ENCODE results near the gene HOOK2. TPM values are rescaled to one million over a fixed set of nuclear protein-coding genes. Genes with fewer than 3 reads are reported as not detected.

Gene HOOK2
- total RNA-seq, 1 experiment from 2014 or later = 96.3 TPM

DNA sequence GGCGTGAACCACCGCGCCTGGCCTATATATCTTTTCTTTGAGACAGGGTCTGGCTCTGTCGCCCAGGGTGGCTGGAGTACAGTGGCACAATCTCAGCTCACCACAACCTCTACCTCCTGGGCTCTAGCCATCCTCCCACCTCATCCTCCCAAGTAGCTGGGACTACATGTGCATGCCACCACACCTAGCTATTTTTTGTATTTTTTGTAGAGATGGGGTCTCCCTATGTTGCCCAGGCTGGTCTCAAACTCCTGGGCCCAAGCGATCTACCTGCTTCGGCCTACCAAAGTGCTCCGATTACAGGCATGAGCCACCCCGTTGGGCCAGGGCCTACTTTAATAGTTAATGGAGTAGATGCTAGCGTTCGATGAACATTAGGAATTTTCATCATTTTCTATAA lies 55.1 kb downstream of the HOOK2 start:
- H3K9me3 ChIP-seq (ENCODE audit: control insufficient read depth in 1 of 2, insufficient read depth in 1 of 2, low read depth in 1 of 2, low read length in 2 of 2) = no peaks in the 10 kb centered on the region

More for the DNA sequence above, 55.1 kb downstream of the HOOK2 start:
- Histone ChIP-seq H3K36me3 (ENCODE audit: control insufficient read depth in 1 of 2, insufficient read depth in 2 of 2, low read length in 2 of 2) (peaks cover 12 to 27% of the 10 kb centered on the region in 2 experiments), H3K27ac (ENCODE audit: low read depth, low read length) (no peak overlapping the region; the same call in 1 of the 2 replicates), H3K4me2 (ENCODE audit: low read length) (no peak overlapping the region), H3K27me3 (ENCODE audit: insufficient read depth, low read length) (no peaks in the 10 kb centered on the region), H3K4me1 (ENCODE audit: control insufficient read depth in 1 of 2, insufficient read depth in 2 of 2, low read length in 2 of 2) (peaks cover 0 to 36% of the 10 kb centered on the region in 2 experiments; a peak in 3 of 4 replicates), H2AFZ (ENCODE audit: low read depth, low read length, poor library complexity, severe bottlenecking) (no peak overlapping the region), H3K79me2 (ENCODE audit: insufficient read depth, low read length) (peaks cover 83% of the 10 kb centered on the region), H4K20me1 (ENCODE audit: insufficient read depth) (no peaks in the 10 kb centered on the region), H3K9ac (ENCODE audit: low read length) (no peak overlapping the region), H3K9me2 (ENCODE audit: insufficient read depth) (no peaks in the 10 kb centered on the region), H3K4me3 (replicated peaks in 1 of 2; ENCODE audit: low read depth in 1 of 2, low read length in 2 of 2) (no peak overlapping the region)
- no peak for ATAC-seq
- TF ChIP-seq JUND (IDR thresholded peaks at IDR 0.05) (no peak), ZFX (IDR thresholded peaks at IDR 0.05) (no peak), ATF3 (IDR thresholded peaks at IDR 0.05) (no peak), SIN3A (IDR thresholded peaks at IDR 0.05; ENCODE audit: low read depth) (no peak), TCF7L2 (IDR thresholded peaks at IDR 0.05; ENCODE audit: borderline replicate concordance, extremely low read depth, insufficient read depth, insufficient read length) (no peak), POLR2A (IDR thresholded peaks at IDR 0.05; ENCODE audit: borderline replicate concordance, extremely low read depth, insufficient read depth, insufficient read length) (no peak), SP1 (IDR thresholded peaks at IDR 0.05; ENCODE audit: low read depth) (no peak), ZNF274 (IDR thresholded peaks at IDR 0.05; ENCODE audit: low read depth, low read length) (no peak), CBX3 (IDR thresholded peaks at IDR 0.05; ENCODE audit: low read depth) (no peak), EZH2 (IDR thresholded peaks at IDR 0.05) (no peak), ELF1 (IDR thresholded peaks at IDR 0.05; ENCODE audit: borderline replicate concordance, low read depth) (no peak), EGR1 (IDR thresholded peaks at IDR 0.05; ENCODE audit: low read depth) (no peak), POLR2AphosphoS5 (IDR thresholded peaks at IDR 0.05; ENCODE audit: low read depth, low read length) (no peak), REST (IDR thresholded peaks at IDR 0.05; ENCODE audit: low read depth) (no peak), SRF (IDR thresholded peaks at IDR 0.05; ENCODE audit: low read depth) (no peak), CEBPB (IDR thresholded peaks at IDR 0.05; ENCODE audit: low read depth) (no peak)
- TF ChIP-seq, protein P1, sequence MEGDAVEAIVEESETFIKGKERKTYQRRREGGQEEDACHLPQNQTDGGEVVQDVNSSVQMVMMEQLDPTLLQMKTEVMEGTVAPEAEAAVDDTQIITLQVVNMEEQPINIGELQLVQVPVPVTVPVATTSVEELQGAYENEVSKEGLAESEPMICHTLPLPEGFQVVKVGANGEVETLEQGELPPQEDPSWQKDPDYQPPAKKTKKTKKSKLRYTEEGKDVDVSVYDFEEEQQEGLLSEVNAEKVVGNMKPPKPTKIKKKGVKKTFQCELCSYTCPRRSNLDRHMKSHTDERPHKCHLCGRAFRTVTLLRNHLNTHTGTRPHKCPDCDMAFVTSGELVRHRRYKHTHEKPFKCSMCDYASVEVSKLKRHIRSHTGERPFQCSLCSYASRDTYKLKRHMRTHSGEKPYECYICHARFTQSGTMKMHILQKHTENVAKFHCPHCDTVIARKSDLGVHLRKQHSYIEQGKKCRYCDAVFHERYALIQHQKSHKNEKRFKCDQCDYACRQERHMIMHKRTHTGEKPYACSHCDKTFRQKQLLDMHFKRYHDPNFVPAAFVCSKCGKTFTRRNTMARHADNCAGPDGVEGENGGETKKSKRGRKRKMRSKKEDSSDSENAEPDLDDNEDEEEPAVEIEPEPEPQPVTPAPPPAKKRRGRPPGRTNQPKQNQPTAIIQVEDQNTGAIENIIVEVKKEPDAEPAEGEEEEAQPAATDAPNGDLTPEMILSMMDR (IDR thresholded peaks at IDR 0.05 in 2 of 3, conservative IDR thresholded peaks at IDR 0.05 in 1 of 3; ENCODE audit: borderline replicate concordance in 1 of 3, insufficient read depth in 1 of 3, low read depth in 2 of 3, low read length in 2 of 3) = no peak
- TF ChIP-seq, protein P2, sequence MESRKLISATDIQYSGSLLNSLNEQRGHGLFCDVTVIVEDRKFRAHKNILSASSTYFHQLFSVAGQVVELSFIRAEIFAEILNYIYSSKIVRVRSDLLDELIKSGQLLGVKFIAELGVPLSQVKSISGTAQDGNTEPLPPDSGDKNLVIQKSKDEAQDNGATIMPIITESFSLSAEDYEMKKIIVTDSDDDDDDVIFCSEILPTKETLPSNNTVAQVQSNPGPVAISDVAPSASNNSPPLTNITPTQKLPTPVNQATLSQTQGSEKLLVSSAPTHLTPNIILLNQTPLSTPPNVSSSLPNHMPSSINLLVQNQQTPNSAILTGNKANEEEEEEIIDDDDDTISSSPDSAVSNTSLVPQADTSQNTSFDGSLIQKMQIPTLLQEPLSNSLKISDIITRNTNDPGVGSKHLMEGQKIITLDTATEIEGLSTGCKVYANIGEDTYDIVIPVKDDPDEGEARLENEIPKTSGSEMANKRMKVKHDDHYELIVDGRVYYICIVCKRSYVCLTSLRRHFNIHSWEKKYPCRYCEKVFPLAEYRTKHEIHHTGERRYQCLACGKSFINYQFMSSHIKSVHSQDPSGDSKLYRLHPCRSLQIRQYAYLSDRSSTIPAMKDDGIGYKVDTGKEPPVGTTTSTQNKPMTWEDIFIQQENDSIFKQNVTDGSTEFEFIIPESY (IDR thresholded peaks at IDR 0.05; ENCODE audit: extremely low read depth, insufficient replicate concordance, low read length) = no peak
- TF ChIP-seq, protein P3, sequence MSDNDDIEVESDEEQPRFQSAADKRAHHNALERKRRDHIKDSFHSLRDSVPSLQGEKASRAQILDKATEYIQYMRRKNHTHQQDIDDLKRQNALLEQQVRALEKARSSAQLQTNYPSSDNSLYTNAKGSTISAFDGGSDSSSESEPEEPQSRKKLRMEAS (IDR thresholded peaks at IDR 0.05) = no peak
- intact Hi-C loops (cut with micrococcal nuclease) = no loop called here
- CTCF ChIA-PET = interaction anchor here (1.3 kb wide), 1 partner anchor 46 kb away, joined by 3 read pairs; no protein-coding TSS in a partner anchor
- POLR2A ChIA-PET = no interaction called here
- BruUV-seq (replicated peaks) = no TSS peak
- RAD21 ChIA-PET (ENCODE audit: low non-redundant PET in 1 of 2, low total read pairs in 2 of 2, uncharacterized antibody in 2 of 2, unreplicated experiment in 2 of 2) = no interaction called here
- no peak for DNase-seq (ENCODE audit: low read depth, low spot score)

Measured in HCT116 (cell line).